ENCODE data around the gene MTMR3. TPM values are rescaled to one million over a fixed set of nuclear protein-coding genes. Genes with fewer than 3 reads are reported as not detected.

Gene MTMR3
- total RNA-seq, 2 experiments from 2014 or later: 22.7 to 25.3 TPM

GRCh38 chr22:29901354-29901753, 18.4 kb downstream of the MTMR3 start:
- no peaks in the 10 kb centered on the region for H3K36me3 Mint-ChIP-seq
- no peak overlapping the region for H3K4me3 Mint-ChIP-seq
- H3K9me3 Mint-ChIP-seq: no peaks in the 10 kb centered on the region
- H3K27ac Mint-ChIP-seq: no peak overlapping the region
- H3K4me1 Mint-ChIP-seq (ENCODE audit: low read depth): peaks cover 14% of the 10 kb centered on the region
- no peak for DNase-seq
- ChIA-PET CTCF (no interaction called here), POLR2A (no interaction called here)
- intact Hi-C loops (cut with micrococcal nuclease): no loop called here
- no peaks in the 10 kb centered on the region for H3K27me3 Mint-ChIP-seq

- H3K4me1 Mint-ChIP-seq (ENCODE audit: low read depth): peaks cover 24% of the 10 kb centered on the region
- H3K9me3 Mint-ChIP-seq: no peaks in the 10 kb centered on the region
- no peak overlapping the region for H3K4me3 Mint-ChIP-seq
- ChIA-PET POLR2A (no interaction called here), CTCF (no interaction called here)
- no peak overlapping the region for H3K27ac Mint-ChIP-seq
- no peaks in the 10 kb centered on the region for H3K36me3 Mint-ChIP-seq
- intact Hi-C loops (cut with micrococcal nuclease): no loop called here
- no peak for DNase-seq
- no peaks in the 10 kb centered on the region for H3K27me3 Mint-ChIP-seq
These were observed 20.4 kb downstream of the MTMR3 start for GRCh38 chr22:29903371-29903770.

DNA sequence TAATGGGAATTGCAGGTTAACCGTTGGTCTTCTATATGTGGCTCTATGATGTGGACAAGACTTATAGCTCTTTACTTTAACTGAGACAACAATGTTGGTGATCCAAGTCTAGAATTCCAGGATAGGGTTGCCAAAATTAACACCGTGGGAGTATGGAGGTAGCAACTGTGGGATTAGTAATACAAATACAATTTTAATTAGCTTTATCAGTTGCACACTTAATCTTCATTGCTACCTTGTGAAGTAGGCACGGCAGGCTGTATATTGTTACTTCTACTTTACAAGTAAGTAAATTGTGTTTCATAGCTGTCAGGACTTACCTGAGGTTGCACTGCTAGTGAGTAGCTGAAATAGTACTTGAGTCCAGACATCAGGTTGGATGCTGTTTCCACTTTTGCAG, 21.0 kb downstream of the MTMR3 start:
- Mint-ChIP-seq H3K27ac (no peak overlapping the region), H3K36me3 (no peaks in the 10 kb centered on the region), H3K9me3 (no peaks in the 10 kb centered on the region), H3K4me3 (no peak overlapping the region), H3K4me1 (ENCODE audit: low read depth) (peaks cover 27% of the 10 kb centered on the region), H3K27me3 (no peaks in the 10 kb centered on the region)
- DNase-seq: no peak
- ChIA-PET POLR2A (no interaction called here), CTCF (no interaction called here)
- intact Hi-C loops (cut with micrococcal nuclease): no loop called here

DNA sequence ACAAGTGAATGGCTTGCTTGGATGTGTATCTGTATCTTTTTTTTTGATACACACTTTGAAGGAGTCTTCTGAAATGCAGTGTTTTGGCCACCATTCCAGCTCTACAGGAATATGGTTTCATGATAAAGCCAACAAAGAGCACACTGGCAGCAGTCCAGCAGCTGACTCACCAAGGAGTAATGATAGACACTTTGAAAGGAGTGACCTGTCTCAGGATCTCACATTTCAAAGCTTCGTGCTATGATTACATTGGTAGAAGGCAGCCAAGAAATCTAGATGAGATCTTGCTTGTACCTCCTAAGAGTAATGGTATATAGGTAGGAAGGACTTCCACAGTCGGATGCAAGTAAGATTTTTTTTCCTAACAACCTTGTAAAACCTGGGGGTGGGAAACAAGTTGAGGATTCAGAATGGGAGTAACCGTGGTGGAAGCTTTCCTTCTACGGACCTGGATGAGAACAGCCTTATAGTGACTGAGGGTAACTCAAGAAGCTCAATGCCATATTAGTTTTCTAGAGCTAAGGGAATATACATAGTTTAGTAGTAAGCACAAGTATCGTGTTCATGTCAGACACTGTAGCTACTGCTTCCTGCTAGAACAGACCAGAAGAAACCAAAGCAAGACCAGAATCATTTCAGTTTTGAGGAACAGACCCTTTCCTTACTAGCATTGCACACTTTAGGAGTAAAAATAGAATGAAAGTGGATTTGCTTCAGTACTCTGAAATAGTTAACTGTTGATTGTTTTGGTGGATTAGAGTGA, 25.0 kb downstream of the MTMR3 start:
- no peak overlapping the region for H3K4me3 Mint-ChIP-seq
- CTCF ChIA-PET: interaction anchor here (1.8 kb wide), 1 partner anchor 25 kb away, joined by 6 read pairs; the partner anchor contains the start of gene MTMR3
- DNase-seq: peak; percentile 46

GRCh38 chr22:29912141-29912540, 29.2 kb downstream of the MTMR3 start:
- intact Hi-C loops (cut with micrococcal nuclease): no loop called here
- ChIA-PET CTCF (interaction anchor here (0.8 kb wide), 1 partner anchor 22 kb away, joined by 4 read pairs; no protein-coding TSS in a partner anchor), POLR2A (no interaction called here)
- Mint-ChIP-seq H3K9me3 (no peaks in the 10 kb centered on the region), H3K36me3 (no peaks in the 10 kb centered on the region), H3K27ac (no peak overlapping the region), H3K27me3 (no peaks in the 10 kb centered on the region), H3K4me3 (no peak overlapping the region), H3K4me1 (ENCODE audit: low read depth) (peaks cover 69% of the 10 kb centered on the region)
- DNase-seq: no peak

More for the DNA sequence above, 25.0 kb downstream of the MTMR3 start:
- Mint-ChIP-seq H3K4me1 (ENCODE audit: low read depth) (peaks cover 42% of the 10 kb centered on the region), H3K27ac (no peak overlapping the region), H3K27me3 (no peaks in the 10 kb centered on the region), H3K36me3 (no peaks in the 10 kb centered on the region), H3K9me3 (no peaks in the 10 kb centered on the region)
- intact Hi-C loops (cut with micrococcal nuclease): no loop called here
- POLR2A ChIA-PET: interaction anchor here (0.7 to 1.4 kb wide), 2 partner anchors 70 to 372 kb away, joined by 3 to 4 read pairs; partner anchors contain the start of gene ASCC2

GRCh38 chr22:29912605-29913398, 29.8 kb downstream of the MTMR3 start:
- CTCF ChIA-PET: interaction anchor here (0.8 kb wide), 1 partner anchor 22 kb away, joined by 4 read pairs; no protein-coding TSS in a partner anchor
- Mint-ChIP-seq H3K27ac (no peak overlapping the region), H3K4me3 (no peak overlapping the region), H3K4me1 (ENCODE audit: low read depth) (peaks cover 67% of the 10 kb centered on the region), H3K27me3 (no peaks in the 10 kb centered on the region), H3K9me3 (no peaks in the 10 kb centered on the region), H3K36me3 (no peaks in the 10 kb centered on the region)
- DNase-seq: no peak
- POLR2A ChIA-PET: no interaction called here
- intact Hi-C loops (cut with micrococcal nuclease): no loop called here

DNA sequence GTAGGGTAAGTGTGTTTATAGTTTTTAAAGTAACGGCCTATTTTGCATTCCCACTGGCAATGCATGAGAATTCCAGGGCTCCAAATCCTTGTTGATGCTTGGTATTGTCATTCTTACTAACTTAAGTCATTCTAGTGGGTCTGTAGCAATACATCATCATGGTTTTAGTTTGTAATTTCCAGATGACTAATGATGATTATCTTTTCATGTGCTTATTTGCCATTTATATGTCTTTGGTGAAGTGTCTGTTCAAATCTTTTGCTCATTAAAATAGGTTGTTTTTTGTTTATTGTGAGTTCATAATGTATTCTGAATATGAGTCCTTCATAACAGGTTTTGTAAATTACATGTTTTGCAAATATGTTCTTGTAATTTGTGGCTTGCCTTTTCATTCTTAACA, 31.2 kb downstream of the MTMR3 start:
- no peak for DNase-seq
- CTCF ChIA-PET: no interaction called here
- intact Hi-C loops (cut with micrococcal nuclease): no loop called here
- POLR2A ChIA-PET: no interaction called here
- no peaks in the 10 kb centered on the region for H3K27me3 Mint-ChIP-seq
- H3K36me3 Mint-ChIP-seq: no peaks in the 10 kb centered on the region
- no peak overlapping the region for H3K27ac Mint-ChIP-seq
- no peak overlapping the region for H3K4me3 Mint-ChIP-seq
- H3K4me1 Mint-ChIP-seq (ENCODE audit: low read depth): peaks cover 64% of the 10 kb centered on the region
- no peaks in the 10 kb centered on the region for H3K9me3 Mint-ChIP-seq

GRCh38 chr22:29914991-29915533, 32.1 kb downstream of the MTMR3 start:
- Mint-ChIP-seq H3K4me3 (no peak overlapping the region), H3K4me1 (ENCODE audit: low read depth) (peaks cover 63% of the 10 kb centered on the region), H3K27ac (no peak overlapping the region)

GRCh38 chr22:29916007-29916544, 33.1 kb downstream of the MTMR3 start:
- Mint-ChIP-seq H3K9me3 (no peaks in the 10 kb centered on the region), H3K27me3 (no peaks in the 10 kb centered on the region), H3K4me1 (ENCODE audit: low read depth) (peaks cover 53% of the 10 kb centered on the region), H3K4me3 (no peak overlapping the region), H3K36me3 (no peaks in the 10 kb centered on the region), H3K27ac (no peak overlapping the region)
- ChIA-PET POLR2A (no interaction called here), CTCF (interaction anchor here (0.8 kb wide), 1 partner anchor 90 kb away, joined by 3 read pairs; no protein-coding TSS in a partner anchor)
- intact Hi-C loops (cut with micrococcal nuclease): no loop called here
- no peak for DNase-seq

More at GRCh38 chr22:29914991-29915533, 32.1 kb downstream of the MTMR3 start:
- Mint-ChIP-seq H3K27me3 (no peaks in the 10 kb centered on the region), H3K9me3 (no peaks in the 10 kb centered on the region), H3K36me3 (no peaks in the 10 kb centered on the region)
- ChIA-PET POLR2A (no interaction called here), CTCF (no interaction called here)
- intact Hi-C loops (cut with micrococcal nuclease): no loop called here
- no peak for DNase-seq

DNA sequence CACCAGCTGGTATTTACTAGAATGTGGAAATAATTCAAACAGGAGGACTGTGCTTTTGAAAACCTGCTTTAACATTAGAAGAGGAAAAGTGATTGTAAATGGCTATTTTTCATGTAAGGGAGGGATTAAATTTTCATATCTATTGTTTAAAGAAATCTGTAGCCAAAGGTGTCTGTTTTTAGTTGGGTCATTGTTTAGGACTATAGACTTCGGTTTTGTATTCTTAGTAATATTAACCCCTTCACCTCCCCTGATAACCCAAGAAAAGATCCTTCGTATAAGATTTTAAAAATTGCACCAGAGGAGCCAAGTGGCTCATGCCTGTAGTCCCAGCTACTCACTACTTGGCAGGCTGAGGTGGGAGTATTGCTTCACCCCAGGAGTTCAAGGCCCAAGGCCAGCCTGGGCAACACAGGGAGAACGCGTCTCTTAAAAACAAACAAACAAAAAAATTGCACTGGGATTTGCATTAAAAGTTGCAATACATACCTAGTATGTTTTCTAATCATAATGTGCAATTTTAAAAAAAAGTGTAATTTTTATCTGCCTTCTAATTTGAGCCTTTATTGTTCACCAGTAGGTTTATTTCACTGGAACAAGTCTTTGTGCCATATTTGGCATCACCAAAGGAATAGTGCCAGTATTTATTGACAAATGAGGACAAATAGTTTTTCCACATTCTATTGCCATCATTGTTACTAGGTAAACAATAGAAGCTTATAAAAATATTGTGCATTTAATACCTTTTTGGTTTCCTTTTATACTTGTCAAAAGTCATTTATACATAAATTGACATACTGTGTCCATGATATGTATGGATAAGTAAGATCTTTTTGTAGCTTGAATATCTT, 34.3 kb downstream of the MTMR3 start:
- no peak for DNase-seq
- Mint-ChIP-seq H3K4me1 (ENCODE audit: low read depth) (peaks cover 50% of the 10 kb centered on the region), H3K27ac (no peak overlapping the region), H3K4me3 (no peak overlapping the region), H3K27me3 (no peaks in the 10 kb centered on the region), H3K9me3 (no peaks in the 10 kb centered on the region), H3K36me3 (no peaks in the 10 kb centered on the region)
- ChIA-PET POLR2A (no interaction called here), CTCF (interaction anchor here (1.5 kb wide), 1 partner anchor 88 kb away, joined by 6 read pairs; no protein-coding TSS in a partner anchor)
- intact Hi-C loops (cut with micrococcal nuclease): no loop called here

DNA sequence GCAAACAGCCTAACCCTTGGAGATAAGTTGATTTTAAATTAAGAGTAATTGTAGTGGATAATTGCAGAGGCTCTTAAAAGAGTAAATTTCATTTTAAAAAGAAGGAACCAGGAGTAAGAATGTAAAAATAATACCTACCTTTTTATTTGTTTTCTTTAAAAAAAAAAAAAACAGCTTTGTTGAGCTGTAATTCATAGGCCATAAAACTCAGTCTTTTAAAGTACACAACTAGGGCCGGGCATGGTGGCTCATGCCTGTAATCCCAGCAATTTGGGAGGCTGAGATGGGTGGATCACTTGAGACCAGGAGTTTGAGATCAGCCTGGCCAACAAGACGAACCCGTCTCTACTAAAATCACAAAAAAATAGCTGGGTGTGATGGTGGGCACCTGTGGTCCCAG, 42.4 kb downstream of the MTMR3 start:
- Mint-ChIP-seq H3K4me1 (ENCODE audit: low read depth) (peaks cover 16% of the 10 kb centered on the region), H3K36me3 (peaks cover 1% of the 10 kb centered on the region), H3K27me3 (no peaks in the 10 kb centered on the region), H3K9me3 (peaks cover 3% of the 10 kb centered on the region), H3K27ac (no peak overlapping the region), H3K4me3 (no peak overlapping the region)
- intact Hi-C loops (cut with micrococcal nuclease): no loop called here
- no peak for DNase-seq
- CTCF ChIA-PET: no interaction called here
- POLR2A ChIA-PET: interaction anchor here (0.6 kb wide), 1 partner anchor 20 kb away, joined by 3 read pairs; no protein-coding TSS in a partner anchor

Data from activated CD4-positive, alpha-beta memory T cell treated with anti-CD3 and anti-CD28 coated beads for 36 hours (primary cell).